Amniotic epithelial cell (primary cell): Measurements from ENCODE around the gene ABCB11.
A peak's percentile ranks its signal among the peaks of the same experiment; 100 is the strongest.
"Not testable (repeated sequence)": the region's sequence is repeated elsewhere in the genome, so short reads cannot be mapped to it uniquely, and the experiment has no call there.

ENCODE experiments used
- DNase-seq: peaks from one replicate; pipeline ENCODE4 v3.0.0-alpha.2; 2010; ENCODE audit warnings: low read depth

Gene ABCB11

GRCh38 chr2:169031202-169031601 is at the start of gene ABCB11:
Gene ABCB11 (minus strand): TSS chr2:169031324. CDS start chr2:169018125, 13,199 bp downstream.
- no peak for DNase-seq

GRCh38 chr2:169080250-169081069 is 49.3 kb upstream of the ABCB11 start:
- DNase-seq, result no peak

- DNase-seq, result no peak
Observed at GRCh38 chr2:169077674-169078240, 46.6 kb upstream of the ABCB11 start.

GRCh38 chr2:169073963-169074751 is 43.0 kb upstream of the ABCB11 start:
- DNase-seq, result peak; percentile 49

GRCh38 chr2:169073211-169073962 is 42.3 kb upstream of the ABCB11 start:
- DNase-seq, result no peak

GRCh38 chr2:169072163-169072925 is 41.2 kb upstream of the ABCB11 start:
- DNase-seq, result peak; percentile 29

- DNase-seq, result peak; percentile 44
Observed at GRCh38 chr2:169071455-169071854, 40.3 kb upstream of the ABCB11 start.

- no peak for DNase-seq
Observed at GRCh38 chr2:169069833-169070232, 38.7 kb upstream of the ABCB11 start.

- peak; percentile 87 for DNase-seq
Observed at GRCh38 chr2:169069341-169069740, 38.2 kb upstream of the ABCB11 start, which contains the start of gene DHRS9. Gene DHRS9 (plus strand): TSS chr2:169069563. CDS start chr2:169081582, 12,019 bp downstream.

- DNase-seq, result no peak
Observed at GRCh38 chr2:169066897-169067296, 35.8 kb upstream of the ABCB11 start.

- DNase-seq, result no peak
Observed at GRCh38 chr2:169065864-169066517, 34.9 kb upstream of the ABCB11 start.

- DNase-seq, result no peak
Observed at GRCh38 chr2:169065422-169065821, 34.3 kb upstream of the ABCB11 start.

GRCh38 chr2:169064199-169064598 is 33.1 kb upstream of the ABCB11 start:
- DNase-seq, result not testable (repeated sequence)

GRCh38 chr2:169054575-169054974 is 23.5 kb upstream of the ABCB11 start:
- not testable (repeated sequence) for DNase-seq

- DNase-seq, result peak; percentile 74
Observed at GRCh38 chr2:169050476-169051240, 19.5 kb upstream of the ABCB11 start.

- no peak for DNase-seq
Observed at GRCh38 chr2:169049142-169049541, 18.0 kb upstream of the ABCB11 start.

GRCh38 chr2:169047256-169048250 is 16.4 kb upstream of the ABCB11 start:
- no peak for DNase-seq

- DNase-seq, result no peak
Observed at GRCh38 chr2:169046440-169047151, 15.5 kb upstream of the ABCB11 start.
